ENCODE measurements around the gene TRPM5. TPM values are rescaled to one million over a fixed set of nuclear protein-coding genes. Genes with fewer than 3 reads are reported as not detected.

Gene TRPM5
- total and polyA plus RNA-seq, 2 of the 4 experiments (the other 2 are of a cell fraction): not detected

DNA sequence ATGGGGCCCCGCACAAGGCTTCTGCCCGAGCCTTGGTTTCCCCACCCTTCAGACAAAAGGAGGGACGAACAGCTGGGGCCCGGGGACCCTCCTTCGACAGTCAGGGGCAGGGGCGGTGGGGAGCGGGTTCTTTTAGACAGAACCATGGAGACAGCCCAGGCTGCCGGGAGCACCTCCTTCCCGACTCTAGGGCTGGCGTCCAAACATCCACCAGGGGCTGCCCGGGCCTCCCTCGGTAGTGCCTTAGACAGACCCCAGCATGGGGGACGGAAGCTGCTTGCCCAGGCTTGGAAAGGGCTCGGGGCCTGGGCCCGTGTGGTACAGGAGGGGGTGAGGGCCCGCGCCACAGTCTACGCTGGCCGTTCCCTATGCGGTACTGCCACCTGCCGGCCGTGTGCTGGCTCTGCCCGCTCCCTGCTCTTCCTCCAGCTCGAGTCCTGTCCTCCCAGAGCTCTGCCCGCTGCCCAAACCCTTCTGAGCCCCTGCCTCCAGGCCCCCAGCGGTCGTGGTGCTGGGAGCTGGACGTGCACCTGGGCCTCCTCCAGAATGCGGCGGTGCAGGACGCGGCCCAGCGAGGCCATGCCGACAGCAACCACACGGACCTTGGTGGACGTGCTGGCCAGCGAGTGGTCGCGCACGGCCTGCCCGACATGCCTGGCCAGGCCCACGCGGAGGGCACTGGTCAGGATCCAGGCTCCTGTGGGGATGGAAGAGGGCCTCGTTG is 23.6 kb downstream of the TRPM5 start:
- CTCF ChIA-PET: interaction anchor here (0.6 to 3.3 kb wide), 5 partner anchors 110 to 234 kb away, joined by 3 to 73 read pairs (median 5); no protein-coding TSS in a partner anchor
- Histone ChIP-seq H3K27me3 (ENCODE audit: control insufficient read depth, insufficient read depth, low read length) (peaks cover 9% of the 10 kb centered on the region; the same call in 1 of the 2 replicates), H3K4me1 (ENCODE audit: control insufficient read depth, insufficient read depth, low read length) (no peaks in the 10 kb centered on the region), H2BK20ac (ENCODE audit: low read depth, low read length) (no peak overlapping the region), H2AK9ac (replicated peaks; ENCODE audit: low read depth, low read length, poor library complexity) (peak overlapping the region; percentile 22), H2BK5ac (ENCODE audit: low read depth, low read length, poor library complexity, severe bottlenecking) (no peak overlapping the region), H3K36me3 (ENCODE audit: control insufficient read depth, insufficient read depth, low read length) (no peaks in the 10 kb centered on the region), H3K9me3 (ENCODE audit: control insufficient read depth, insufficient read depth, low read length) (no peaks in the 10 kb centered on the region), H3K23ac (ENCODE audit: low read depth, low read length) (no peak overlapping the region), H3K79me1 (ENCODE audit: low read depth in 1 of 2, low read length in 2 of 2) (no peaks in the 10 kb centered on the region), H4K8ac (ENCODE audit: low read depth in 2 of 2, low read length in 2 of 2) (no peak overlapping the region), H4K91ac (ENCODE audit: insufficient read depth, low read depth, low read length) (no peak overlapping the region), H3K56ac (ENCODE audit: extremely low read depth, insufficient read depth, low read length) (no peak overlapping the region), H2AFZ (replicated peaks; ENCODE audit: low read length, poor library complexity) (peak overlapping the region; percentile 88), H3K9me1 (ENCODE audit: insufficient read depth, low read length) (no peaks in the 10 kb centered on the region), H3K18ac (ENCODE audit: low read depth, low read length) (no peak overlapping the region), H3K4me3 (ENCODE audit: insufficient read depth, low read depth, low read length) (no peak overlapping the region), H4K20me1 (ENCODE audit: insufficient read depth, low read length) (no peaks in the 10 kb centered on the region), H3K14ac (replicated peaks; ENCODE audit: low read depth, low read length) (no peak overlapping the region), H3K27ac (ENCODE audit: insufficient read depth, low read length) (no peak overlapping the region), H3K4me2 (ENCODE audit: low read depth, low read length) (no peak overlapping the region), H3K9ac (ENCODE audit: low read depth, low read length) (no peak overlapping the region), H2BK120ac (ENCODE audit: low read depth, low read length) (no peak overlapping the region), H3K4ac (ENCODE audit: low read depth, low read length) (no peak overlapping the region), H4K5ac (ENCODE audit: low read depth, low read length) (no peak overlapping the region), H2BK15ac (ENCODE audit: low read depth, low read length) (no peak overlapping the region), H2AK5ac (ENCODE audit: low read depth, low read length) (no peak overlapping the region)
- POLR2A ChIA-PET (ENCODE audit: unreplicated experiment): no interaction called here
- TF ChIP-seq, protein P1, sequence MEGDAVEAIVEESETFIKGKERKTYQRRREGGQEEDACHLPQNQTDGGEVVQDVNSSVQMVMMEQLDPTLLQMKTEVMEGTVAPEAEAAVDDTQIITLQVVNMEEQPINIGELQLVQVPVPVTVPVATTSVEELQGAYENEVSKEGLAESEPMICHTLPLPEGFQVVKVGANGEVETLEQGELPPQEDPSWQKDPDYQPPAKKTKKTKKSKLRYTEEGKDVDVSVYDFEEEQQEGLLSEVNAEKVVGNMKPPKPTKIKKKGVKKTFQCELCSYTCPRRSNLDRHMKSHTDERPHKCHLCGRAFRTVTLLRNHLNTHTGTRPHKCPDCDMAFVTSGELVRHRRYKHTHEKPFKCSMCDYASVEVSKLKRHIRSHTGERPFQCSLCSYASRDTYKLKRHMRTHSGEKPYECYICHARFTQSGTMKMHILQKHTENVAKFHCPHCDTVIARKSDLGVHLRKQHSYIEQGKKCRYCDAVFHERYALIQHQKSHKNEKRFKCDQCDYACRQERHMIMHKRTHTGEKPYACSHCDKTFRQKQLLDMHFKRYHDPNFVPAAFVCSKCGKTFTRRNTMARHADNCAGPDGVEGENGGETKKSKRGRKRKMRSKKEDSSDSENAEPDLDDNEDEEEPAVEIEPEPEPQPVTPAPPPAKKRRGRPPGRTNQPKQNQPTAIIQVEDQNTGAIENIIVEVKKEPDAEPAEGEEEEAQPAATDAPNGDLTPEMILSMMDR (conservative IDR thresholded peaks at IDR 0.05; ENCODE audit: low read depth, low read length): peak; percentile 97
- TF ChIP-seq SMC3 (IDR thresholded peaks at IDR 0.05; ENCODE audit: low read depth, low read length): peak; percentile 92
- no peak for TF ChIP-seq FOS (IDR thresholded peaks at IDR 0.05; ENCODE audit: low read depth, low read length)
- TF ChIP-seq MXI1 (IDR thresholded peaks at IDR 0.05; ENCODE audit: borderline replicate concordance, low read depth, low read length): no peak
- no peak for TF ChIP-seq RCOR1 (IDR thresholded peaks at IDR 0.05; ENCODE audit: insufficient replicate concordance, low read length)
- peak; percentile 96 for TF ChIP-seq RAD21 (IDR thresholded peaks at IDR 0.05; ENCODE audit: low read length)
- peak; percentile 83 for TF ChIP-seq MAZ (IDR thresholded peaks at IDR 0.05; ENCODE audit: borderline replicate concordance, low read depth, low read length)
- TF ChIP-seq BHLHE40 (IDR thresholded peaks at IDR 0.05; ENCODE audit: low read depth, low read length): no peak
- TF ChIP-seq, protein P2, sequence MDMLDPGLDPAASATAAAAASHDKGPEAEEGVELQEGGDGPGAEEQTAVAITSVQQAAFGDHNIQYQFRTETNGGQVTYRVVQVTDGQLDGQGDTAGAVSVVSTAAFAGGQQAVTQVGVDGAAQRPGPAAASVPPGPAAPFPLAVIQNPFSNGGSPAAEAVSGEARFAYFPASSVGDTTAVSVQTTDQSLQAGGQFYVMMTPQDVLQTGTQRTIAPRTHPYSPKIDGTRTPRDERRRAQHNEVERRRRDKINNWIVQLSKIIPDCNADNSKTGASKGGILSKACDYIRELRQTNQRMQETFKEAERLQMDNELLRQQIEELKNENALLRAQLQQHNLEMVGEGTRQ (IDR thresholded peaks at IDR 0.05; ENCODE audit: low read depth, low read length): no peak
- in situ Hi-C loops (cut with MboI; ENCODE audit: low sequenced_read_pairs): loop anchor here (10.0 kb wide), 1 partner anchor 474 kb away; no protein-coding TSS in a partner anchor
- DNase-seq (peak; percentile 59), ATAC-seq (ENCODE audit: low read depth) (peak; percentile 97)
- dilution Hi-C loops (cut with HindIII; ENCODE audit: low sequenced_read_pairs, unreplicated experiment): no loop called here
- WGBS, 2 experiments (ENCODE audit: extremely low coverage in 2 of 2, insufficient read length in 1 of 2): 9% methylated on average over 18 of the region's 44 CpGs; no CpG with 5 or more reads in 1 of the 2 experiments
- intact Hi-C loops (cut with micrococcal nuclease): loop anchor here (1.0 kb wide), 2 partner anchors 223 to 254 kb away; no protein-coding TSS in a partner anchor
- BruUV-seq (replicated peaks): no TSS peak
